Stimulated activated naive B cell treated with anti-CD40 and anti-IgM and Interleukin-4, amounts not matched to agents 10 μg/mL and 1 μg/mL and 100 μg/mL, for 72 hours (primary cell): Measurements from ENCODE around the gene ZNF835.

Experiments
- ATAC-seq, 2 donors: fragments of 150-1000 bp; cut with Tn5 transposase; replicated peaks; 2 replicates each; pipeline ENCODE4 v1.10.0; 2021; ENCODE audit warnings: moderate library complexity in 1 of 2
- DNase-seq: peaks from one replicate; pipeline ENCODE4 v3.0.0; 2021
- H3K27ac Mint-ChIP-seq: one replicate; pipeline ENCODE4 v1.8.0; 2022; ENCODE audit warnings: mild to moderate bottlenecking, mixed read lengths
- H3K27me3 Mint-ChIP-seq, 2 donors: one replicate each; pipeline ENCODE4 v1.8.0; 2022; ENCODE audit warnings: mixed read lengths in 2 of 2
- H3K36me3 Mint-ChIP-seq, 2 donors: one replicate each; pipeline ENCODE4 v1.8.0; 2022; ENCODE audit warnings: mixed read lengths in 2 of 2, mild to moderate bottlenecking in 1 of 2
- H3K4me1 Mint-ChIP-seq, 2 donors: one replicate each; pipeline ENCODE4 v1.8.0; 2022; ENCODE audit warnings: mixed read lengths in 2 of 2, mild to moderate bottlenecking in 1 of 2
- H3K4me3 Mint-ChIP-seq, 2 donors: one replicate each; pipeline ENCODE4 v1.8.0; 2022; ENCODE audit warnings: mild to moderate bottlenecking in 2 of 2, mixed read lengths in 2 of 2, moderate library complexity in 1 of 2
- H3K9me3 Mint-ChIP-seq, 2 donors: one replicate each; pipeline ENCODE4 v1.8.0; 2022; ENCODE audit warnings: mixed read lengths in 2 of 2, mild to moderate bottlenecking in 1 of 2

The ZNF835 gene

GRCh38 chr19:56671613-56671994, at the start of gene ZNF835:
TSS of gene ZNF835 (minus strand) at chr19:56671757. CDS start at chr19:56665198, 6,559 bp downstream.
- peak within 1 kb of the TSS; percentile 96 for H3K27ac Mint-ChIP-seq
- peak; percentile 95 to 97 for ATAC-seq
- peaks cover 0 to 4% of the 10 kb centered on the region in 2 donors for H3K9me3 Mint-ChIP-seq
- H3K27me3 Mint-ChIP-seq, result no peaks in the 10 kb centered on the region
- H3K4me1 Mint-ChIP-seq, result peaks cover 18 to 28% of the 10 kb centered on the region in 2 donors
- peak within 1 kb of the TSS; percentile 98 for H3K4me3 Mint-ChIP-seq
- DNase-seq, result peak; percentile 93
- peaks cover 12 to 16% of the 10 kb centered on the region in 2 donors for H3K36me3 Mint-ChIP-seq

DNA sequence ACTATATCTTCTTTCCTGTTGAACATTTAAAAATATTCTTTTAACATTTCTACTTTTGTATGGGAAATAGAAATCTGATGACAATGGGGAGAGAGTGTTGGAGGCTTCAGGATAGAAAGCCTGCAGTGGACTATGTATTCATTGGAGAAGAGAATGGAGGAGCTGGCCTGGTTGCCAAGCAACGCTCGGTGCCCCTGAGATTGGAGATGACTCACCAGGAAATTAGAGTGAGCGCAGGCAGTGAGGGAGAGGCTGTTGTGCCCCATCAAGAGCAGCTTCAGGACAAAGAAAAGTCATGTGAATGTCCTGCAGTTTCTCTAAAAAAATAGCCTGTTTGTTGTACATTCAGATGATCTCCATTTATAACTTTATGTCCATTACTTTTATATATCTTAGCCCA, 48.7 kb upstream of the ZNF835 start:
- Mint-ChIP-seq H3K4me3 (no peak overlapping the region), H3K27me3 (peaks cover 0 to 8% of the 10 kb centered on the region in 2 donors), H3K4me1 (peaks cover 0 to 3% of the 10 kb centered on the region in 2 donors), H3K36me3 (peaks cover 1 to 6% of the 10 kb centered on the region in 2 donors), H3K27ac (no peak overlapping the region), H3K9me3 (peaks cover 12 to 19% of the 10 kb centered on the region in 2 donors)
- ATAC-seq (no peak), DNase-seq (no peak)

DNA sequence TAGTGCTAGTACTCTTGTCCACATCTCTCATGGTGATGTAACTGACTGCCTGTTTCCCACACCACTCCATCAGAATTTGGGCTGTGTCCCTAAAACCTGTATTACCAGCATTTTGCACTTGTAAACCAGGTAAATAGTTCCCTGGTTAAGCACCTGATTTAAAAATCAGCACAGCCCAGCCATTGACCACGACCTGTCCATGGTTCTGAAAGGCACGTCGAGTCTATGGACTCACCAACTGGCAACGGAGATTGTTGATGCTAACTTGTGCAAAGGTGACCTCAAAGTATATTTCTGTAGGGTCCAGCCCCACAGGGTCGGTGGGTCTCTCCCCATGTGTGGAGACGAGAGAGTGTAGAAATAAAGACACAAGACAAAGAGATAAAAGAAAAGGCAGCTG, 46.7 kb upstream of the ZNF835 start:
- Mint-ChIP-seq H3K27ac (peak overlapping the region; percentile 6), H3K27me3 (no peaks in the 10 kb centered on the region), H3K9me3 (peaks cover 6 to 11% of the 10 kb centered on the region in 2 donors), H3K36me3 (peaks cover 0 to 1% of the 10 kb centered on the region in 2 donors), H3K4me3 (no peak overlapping the region), H3K4me1 (peaks cover 0 to 3% of the 10 kb centered on the region in 2 donors)
- no peak for DNase-seq
- ATAC-seq, result no peak

- Mint-ChIP-seq H3K27me3 (no peaks in the 10 kb centered on the region), H3K4me3 (no peak overlapping the region), H3K27ac (no peak overlapping the region), H3K9me3 (peaks cover 5 to 6% of the 10 kb centered on the region in 2 donors), H3K4me1 (no peaks in the 10 kb centered on the region), H3K36me3 (no peaks in the 10 kb centered on the region)
- DNase-seq (no peak), ATAC-seq (no peak)
Observed at GRCh38 chr19:56712611-56713276, 41.2 kb upstream of the ZNF835 start.

- no peak overlapping the region for H3K27ac Mint-ChIP-seq
- no peaks in the 10 kb centered on the region for H3K27me3 Mint-ChIP-seq
- ATAC-seq (no peak), DNase-seq (no peak)
- H3K9me3 Mint-ChIP-seq, result peaks cover 8 to 9% of the 10 kb centered on the region in 2 donors
- H3K4me3 Mint-ChIP-seq, result no peak overlapping the region
- H3K4me1 Mint-ChIP-seq, result no peaks in the 10 kb centered on the region
- no peaks in the 10 kb centered on the region for H3K36me3 Mint-ChIP-seq
Observed at GRCh38 chr19:56710437-56710836, 38.9 kb upstream of the ZNF835 start.

DNA sequence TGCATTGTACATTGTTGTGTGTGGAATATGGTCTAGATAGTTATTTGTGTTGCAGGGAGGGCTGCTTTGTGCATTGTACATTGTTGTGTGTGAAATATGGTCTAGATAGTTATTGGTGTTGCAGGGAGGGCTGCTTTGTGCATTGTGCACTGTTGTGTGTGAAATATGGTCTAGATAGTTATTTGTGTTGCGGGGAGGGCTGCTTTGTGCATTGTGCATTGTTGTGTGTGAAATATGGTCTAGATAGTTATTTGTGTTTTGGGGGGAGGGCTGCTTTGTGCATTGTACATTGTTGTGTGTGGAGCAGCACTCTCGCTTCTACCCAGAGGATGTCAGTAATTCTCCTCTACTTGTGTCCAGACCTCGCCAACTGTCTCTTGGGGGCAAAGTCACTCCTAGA, 36.3 kb upstream of the ZNF835 start:
- Mint-ChIP-seq H3K27ac (no peak overlapping the region), H3K4me3 (no peak overlapping the region), H3K4me1 (no peaks in the 10 kb centered on the region), H3K9me3 (peaks cover 9 to 15% of the 10 kb centered on the region in 2 donors), H3K27me3 (no peaks in the 10 kb centered on the region), H3K36me3 (no peaks in the 10 kb centered on the region)
- DNase-seq, result no peak
- no peak for ATAC-seq

GRCh38 chr19:56705939-56706338, 34.4 kb upstream of the ZNF835 start:
- no peak overlapping the region for H3K4me3 Mint-ChIP-seq
- no peaks in the 10 kb centered on the region for H3K27me3 Mint-ChIP-seq
- H3K36me3 Mint-ChIP-seq, result peaks cover 0 to 5% of the 10 kb centered on the region in 2 donors
- no peak overlapping the region for H3K27ac Mint-ChIP-seq
- ATAC-seq (no peak), DNase-seq (no peak)
- no peaks in the 10 kb centered on the region for H3K4me1 Mint-ChIP-seq
- H3K9me3 Mint-ChIP-seq, result peaks cover 7 to 16% of the 10 kb centered on the region in 2 donors

GRCh38 chr19:56701895-56702294, 30.3 kb upstream of the ZNF835 start:
- ATAC-seq (no peak), DNase-seq (no peak)
- Mint-ChIP-seq H3K4me1 (no peaks in the 10 kb centered on the region), H3K27me3 (no peaks in the 10 kb centered on the region), H3K9me3 (peaks cover 5 to 14% of the 10 kb centered on the region in 2 donors), H3K36me3 (peaks cover 0 to 5% of the 10 kb centered on the region in 2 donors), H3K27ac (no peak overlapping the region), H3K4me3 (no peak overlapping the region)

GRCh38 chr19:56699552-56699951, 28.0 kb upstream of the ZNF835 start:
- no peak overlapping the region for H3K4me3 Mint-ChIP-seq
- no peak overlapping the region for H3K27ac Mint-ChIP-seq

DNA sequence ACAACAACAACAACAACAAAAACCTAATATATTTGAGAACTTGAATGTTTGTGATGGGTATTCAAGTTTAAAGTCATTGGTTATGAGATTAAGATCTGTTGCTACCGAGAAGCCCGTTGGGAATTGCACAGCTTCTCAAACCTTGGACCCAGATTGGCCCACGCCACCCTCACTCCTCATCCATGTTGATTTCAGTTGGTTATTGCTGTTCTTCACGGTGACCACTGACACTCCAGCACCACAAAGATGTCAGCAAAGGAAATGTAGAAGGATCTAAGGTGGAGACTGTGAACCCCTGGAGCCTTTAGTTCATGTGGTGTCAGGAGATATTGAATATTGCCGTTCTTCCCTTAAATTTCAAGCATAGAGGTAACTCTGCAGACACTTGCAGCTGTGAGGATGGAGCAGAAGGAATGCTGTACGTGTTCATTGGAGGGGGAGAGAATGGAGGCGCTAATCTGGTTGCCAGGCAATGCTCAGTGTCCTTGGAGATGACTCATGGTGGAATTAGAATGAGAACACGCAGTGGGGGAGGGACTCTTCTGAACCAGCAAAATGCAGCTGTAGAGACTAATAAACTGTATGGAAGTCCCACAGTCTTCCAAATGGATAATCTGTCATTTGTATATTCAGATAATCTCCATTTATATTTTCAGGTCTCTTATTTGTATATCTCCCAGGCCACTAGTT, 20.8 kb upstream of the ZNF835 start:
- Mint-ChIP-seq H3K4me1 (peaks cover 0 to 1% of the 10 kb centered on the region in 2 donors), H3K27ac (no peak overlapping the region), H3K4me3 (no peak overlapping the region), H3K9me3 (peaks cover 3 to 8% of the 10 kb centered on the region in 2 donors), H3K36me3 (peaks cover 5 to 19% of the 10 kb centered on the region in 2 donors), H3K27me3 (no peaks in the 10 kb centered on the region)
- DNase-seq (no peak), ATAC-seq (no peak)

More at GRCh38 chr19:56699552-56699951, 28.0 kb upstream of the ZNF835 start:
- Mint-ChIP-seq H3K27me3 (no peaks in the 10 kb centered on the region), H3K4me1 (no peaks in the 10 kb centered on the region), H3K9me3 (peaks cover 2 to 10% of the 10 kb centered on the region in 2 donors), H3K36me3 (peaks cover 0 to 5% of the 10 kb centered on the region in 2 donors)
- ATAC-seq (no peak), DNase-seq (no peak)

DNA sequence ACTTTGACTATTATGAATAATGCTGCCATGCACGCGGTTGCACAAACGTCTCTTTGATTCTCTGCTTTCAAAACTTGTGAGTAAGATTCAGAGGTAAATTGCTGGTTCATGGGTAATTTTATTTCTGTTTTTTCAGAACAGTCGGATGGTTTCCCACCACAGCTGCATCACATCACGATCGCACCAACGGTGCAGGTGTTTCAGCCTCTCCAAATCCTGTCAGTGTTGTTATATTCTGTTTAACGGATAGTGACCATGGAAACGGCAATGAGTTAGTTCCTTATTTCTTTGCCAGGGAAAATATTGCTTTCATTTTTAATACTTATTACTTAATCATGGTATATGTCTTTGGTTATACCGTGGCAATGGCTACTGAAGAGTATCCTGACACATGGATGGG, 19.1 kb upstream of the ZNF835 start:
- ATAC-seq, result peak; percentile 63 to 68
- Mint-ChIP-seq H3K4me3 (no peak overlapping the region), H3K36me3 (peaks cover 5 to 24% of the 10 kb centered on the region in 2 donors), H3K27me3 (no peaks in the 10 kb centered on the region), H3K27ac (no peak overlapping the region), H3K9me3 (peaks cover 3 to 8% of the 10 kb centered on the region in 2 donors), H3K4me1 (peaks cover 0 to 1% of the 10 kb centered on the region in 2 donors)
- peak; percentile 7 for DNase-seq

DNA sequence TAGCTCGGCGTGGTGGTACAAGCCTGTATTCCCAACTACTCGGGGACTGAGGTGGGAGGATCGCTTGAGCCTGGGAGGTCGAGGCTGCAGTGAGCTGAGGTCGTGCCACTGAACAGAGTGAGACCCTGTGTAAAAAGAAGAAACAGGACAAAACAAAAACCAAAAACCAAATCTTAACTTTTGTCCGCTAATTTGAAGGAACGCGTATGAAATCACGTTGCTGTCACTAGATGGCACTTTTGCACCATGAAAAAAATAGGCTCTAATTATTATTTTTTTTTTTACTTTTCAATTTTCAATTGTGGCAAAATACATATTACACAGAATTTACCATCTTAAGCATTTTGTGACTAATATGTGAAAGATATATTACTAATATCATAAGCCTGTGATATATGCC, 17.6 kb upstream of the ZNF835 start:
- no peak overlapping the region for H3K27ac Mint-ChIP-seq
- peaks cover 5 to 32% of the 10 kb centered on the region in 2 donors for H3K36me3 Mint-ChIP-seq
- H3K27me3 Mint-ChIP-seq, result no peaks in the 10 kb centered on the region
- H3K4me1 Mint-ChIP-seq, result peaks cover 0 to 1% of the 10 kb centered on the region in 2 donors
- peaks cover 3 to 8% of the 10 kb centered on the region in 2 donors for H3K9me3 Mint-ChIP-seq
- DNase-seq (no peak), ATAC-seq (no peak)
- no peak overlapping the region for H3K4me3 Mint-ChIP-seq

GRCh38 chr19:56687031-56687430, 15.5 kb upstream of the ZNF835 start:
- H3K36me3 Mint-ChIP-seq, result peaks cover 0 to 19% of the 10 kb centered on the region in 2 donors
- DNase-seq, result no peak
- no peak overlapping the region for H3K27ac Mint-ChIP-seq
- no peak for ATAC-seq
- H3K4me1 Mint-ChIP-seq, result peaks cover 0 to 1% of the 10 kb centered on the region in 2 donors
- H3K27me3 Mint-ChIP-seq, result no peaks in the 10 kb centered on the region
- H3K9me3 Mint-ChIP-seq, result peaks cover 0 to 4% of the 10 kb centered on the region in 2 donors
- no peak overlapping the region for H3K4me3 Mint-ChIP-seq

- Mint-ChIP-seq H3K4me1 (no peaks in the 10 kb centered on the region), H3K36me3 (peaks cover 0 to 16% of the 10 kb centered on the region in 2 donors), H3K27ac (no peak overlapping the region), H3K9me3 (peaks cover 0 to 1% of the 10 kb centered on the region in 2 donors), H3K27me3 (no peaks in the 10 kb centered on the region), H3K4me3 (no peak overlapping the region)
- ATAC-seq, result no peak
- DNase-seq, result no peak
Observed at GRCh38 chr19:56683116-56683515, 11.6 kb upstream of the ZNF835 start.

DNA sequence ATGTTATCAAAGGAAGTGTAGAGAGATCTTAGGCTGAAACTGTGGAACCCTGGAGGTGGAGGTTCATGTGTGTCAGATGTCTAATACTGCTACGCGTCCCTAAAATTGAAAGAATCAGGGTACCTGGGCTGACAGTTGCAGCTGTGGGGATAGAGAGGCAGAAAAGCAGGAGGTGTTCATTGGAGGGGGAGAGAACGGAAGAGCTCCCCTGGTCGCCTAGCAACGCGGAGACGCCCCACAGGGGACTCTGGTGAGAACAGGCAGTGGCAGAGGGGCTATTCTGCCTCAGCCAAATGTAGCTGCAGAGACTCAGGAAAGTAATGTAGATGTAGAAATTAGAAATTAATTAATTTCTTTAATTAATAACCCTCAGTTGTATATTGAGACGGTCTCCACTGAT, 10.1 kb upstream of the ZNF835 start:
- Mint-ChIP-seq H3K27ac (no peak overlapping the region), H3K27me3 (no peaks in the 10 kb centered on the region), H3K9me3 (peaks cover 0 to 1% of the 10 kb centered on the region in 2 donors), H3K4me3 (no peak overlapping the region), H3K36me3 (peaks cover 0 to 12% of the 10 kb centered on the region in 2 donors), H3K4me1 (no peaks in the 10 kb centered on the region)
- ATAC-seq (no peak), DNase-seq (no peak)
